GM18867 (cell line): Measurements from ENCODE around the gene RNF222.
"Not testable (repeated sequence)": the region's sequence is repeated elsewhere in the genome, so short reads cannot be mapped to it uniquely, and the experiment has no call there.

Experiments
- ATAC-seq: cut with Tn5 transposase; IDR thresholded peaks from one replicate; pipeline ENCODE4 v1.9.1; 2021; ENCODE audit warnings: mild to moderate bottlenecking, moderate library complexity; ENCODE audit not compliant: unreplicated experiment

Gene RNF222

GRCh38 chr17:8412089-8412488, 14.5 kb upstream of the RNF222 start:
- ATAC-seq: no peak

GRCh38 chr17:8410883-8411238, 13.2 kb upstream of the RNF222 start:
- ATAC-seq: no peak

- ATAC-seq: no peak
Measured at GRCh38 chr17:8409966-8410882, 12.6 kb upstream of the RNF222 start.

- ATAC-seq: no peak
Measured at GRCh38 chr17:8408371-8408770, 10.7 kb upstream of the RNF222 start.

GRCh38 chr17:8406174-8406573, 8.5 kb upstream of the RNF222 start:
- ATAC-seq: no peak

GRCh38 chr17:8405499-8406016, 7.9 kb upstream of the RNF222 start:
- ATAC-seq: no peak

GRCh38 chr17:8402921-8403536, 5.4 kb upstream of the RNF222 start:
- ATAC-seq: no peak

- no peak for ATAC-seq
Measured at GRCh38 chr17:8401107-8401506, 3.5 kb upstream of the RNF222 start.

- no peak for ATAC-seq
Measured at GRCh38 chr17:8398980-8399379, 1.4 kb upstream of the RNF222 start.

- not testable (repeated sequence) for ATAC-seq
Measured at GRCh38 chr17:8394497-8394896, 3.1 kb downstream of the RNF222 start.

GRCh38 chr17:8393470-8394231, 4.0 kb downstream of the RNF222 start:
- no peak for ATAC-seq

- ATAC-seq: no peak
Measured at GRCh38 chr17:8392674-8393469, 4.8 kb downstream of the RNF222 start.

GRCh38 chr17:8392274-8392673, 5.4 kb downstream of the RNF222 start:
- no peak for ATAC-seq

- no peak for ATAC-seq
Measured at GRCh38 chr17:8391711-8392110, 5.9 kb downstream of the RNF222 start.

GRCh38 chr17:8387914-8388651, 9.5 kb downstream of the RNF222 start:
- no peak for ATAC-seq

GRCh38 chr17:8386841-8387240, 10.8 kb downstream of the RNF222 start:
- ATAC-seq: no peak

GRCh38 chr17:8384801-8385378, 12.7 kb downstream of the RNF222 start:
- no peak for ATAC-seq

GRCh38 chr17:8383143-8383822, 14.3 kb downstream of the RNF222 start, which contains the start of gene RPL26:
TSS of gene RPL26 (minus strand) at chr17:8383193. CDS start at chr17:8382310, 883 bp downstream.
- peak; percentile 90 for ATAC-seq

- peak; percentile 4 for ATAC-seq
Measured at GRCh38 chr17:8382880-8383142, 14.8 kb downstream of the RNF222 start.
